GM19099 (cell line): Measurements from ENCODE around the gene RNF25.

Experiments used
- POLR2A ChIP-seq: IDR thresholded peaks from 3 replicates; pipeline ENCODE4 v1.6.1; 2011; ENCODE audit warnings: low read depth; ENCODE audit not compliant: insufficient read length; ENCODE audit errors: extremely low read depth

The RNF25 gene

GRCh38 chr2:218671654-218672566 lies at the start of gene RNF25, which contains the start of gene STK36:
RNF25 (minus strand) TSS chr2:218672002; CDS start chr2:218671970, 32 bp downstream.
STK36 (plus strand) TSS chr2:218672086; CDS start chr2:218672830, 744 bp downstream.
- TF ChIP-seq POLR2A, result peak; percentile 79

DNA sequence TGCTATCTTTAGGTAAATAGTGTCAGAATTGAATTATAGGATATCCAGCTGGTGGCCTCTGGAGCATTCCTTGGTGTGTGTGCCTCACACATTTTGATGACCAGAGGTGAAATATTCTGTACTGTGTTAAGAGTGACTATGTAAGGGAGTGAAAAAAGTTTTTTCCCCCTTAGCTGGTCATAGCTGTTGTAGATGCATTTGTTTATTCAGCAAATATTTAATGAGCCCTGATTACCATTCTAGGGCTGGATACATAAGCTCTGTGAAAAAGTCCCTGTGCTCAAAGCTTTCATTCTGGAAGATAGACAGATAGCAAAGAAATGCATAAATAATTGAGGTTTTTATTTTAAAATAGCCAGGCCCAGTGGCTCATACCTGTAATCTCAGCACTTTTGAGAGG lies 49.7 kb upstream of the RNF25 start:
- no peak for TF ChIP-seq POLR2A

DNA sequence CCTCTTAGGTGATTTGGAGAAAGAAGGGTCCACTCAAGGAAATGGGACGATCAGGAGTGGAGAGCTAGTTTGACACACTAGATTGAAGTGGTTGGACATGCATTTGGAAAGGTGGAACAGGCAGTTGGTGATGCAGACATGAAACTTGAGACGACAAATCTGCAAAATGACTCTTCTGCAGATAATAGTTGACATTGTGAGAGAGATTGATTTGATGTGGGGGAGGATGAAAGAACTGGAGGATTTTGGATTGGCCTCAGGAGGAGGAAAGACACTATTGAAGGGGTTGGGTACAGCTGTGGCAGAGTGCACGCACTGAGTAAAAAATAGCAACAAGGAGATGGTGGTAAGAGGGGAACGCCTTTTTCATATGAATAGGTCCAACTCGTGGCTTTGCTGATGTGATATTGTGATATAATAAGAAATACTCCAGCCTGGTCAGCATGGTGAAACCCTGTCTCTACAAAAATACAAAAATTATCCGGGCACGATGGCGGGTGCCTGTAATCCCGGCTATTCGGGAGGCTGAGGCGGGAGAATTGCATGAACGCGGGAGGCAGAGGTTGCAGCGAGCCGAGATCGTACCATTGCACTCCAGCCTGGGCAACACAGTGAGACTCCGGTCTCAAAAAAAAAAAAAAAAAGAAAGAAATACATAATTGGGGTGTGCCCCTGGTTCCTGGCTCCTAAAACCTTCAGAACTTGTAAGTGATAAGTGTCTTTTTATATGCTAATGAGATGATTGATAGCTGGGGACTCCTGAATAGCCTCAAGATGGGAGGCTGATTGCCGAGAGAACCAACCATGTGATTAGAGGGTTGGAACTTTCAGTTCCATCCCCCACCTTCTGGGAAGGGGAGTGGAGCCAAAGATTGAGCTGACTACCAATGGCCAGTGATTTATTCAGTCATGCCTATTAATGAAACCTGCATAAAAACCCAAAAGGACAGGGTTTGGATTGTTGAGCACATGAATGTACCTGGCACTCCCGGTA lies 48.5 kb upstream of the RNF25 start:
- no peak for TF ChIP-seq POLR2A

- TF ChIP-seq POLR2A, result no peak
These were observed 47.7 kb upstream of the RNF25 start for GRCh38 chr2:218719457-218719856.

- TF ChIP-seq POLR2A, result no peak
These were observed 46.3 kb upstream of the RNF25 start for GRCh38 chr2:218718058-218718457.

GRCh38 chr2:218717262-218717661 lies 45.5 kb upstream of the RNF25 start:
- no peak for TF ChIP-seq POLR2A

DNA sequence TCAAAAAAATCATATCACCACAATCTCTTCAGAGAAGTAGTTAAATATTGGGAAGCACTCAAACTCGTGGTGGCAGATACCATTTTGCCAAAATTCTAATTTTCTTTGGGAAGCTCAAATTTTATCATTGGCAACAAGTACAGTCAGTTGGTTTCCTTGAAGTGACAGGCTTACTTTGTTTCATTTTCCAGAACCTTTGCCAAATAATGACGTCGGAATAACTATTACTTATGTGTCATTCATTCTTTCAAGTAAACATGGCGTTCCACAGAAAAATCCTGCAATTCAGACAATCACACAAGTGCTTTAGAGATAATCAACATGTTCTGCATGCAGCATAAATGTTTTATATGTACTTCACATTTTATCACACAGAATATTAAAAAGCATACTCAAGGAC lies 44.3 kb upstream of the RNF25 start:
- TF ChIP-seq POLR2A, result no peak

- TF ChIP-seq POLR2A, result no peak
These were observed 42.1 kb upstream of the RNF25 start for GRCh38 chr2:218713922-218714321.

- no peak for TF ChIP-seq POLR2A
These were observed 39.7 kb upstream of the RNF25 start for GRCh38 chr2:218711550-218711929.

GRCh38 chr2:218710687-218711549 lies 39.1 kb upstream of the RNF25 start, which contains the start of gene TTLL4:
TTLL4 (plus strand) TSS chr2:218710835; CDS start chr2:218737677, 26,842 bp downstream.
- peak; percentile 59 for TF ChIP-seq POLR2A

GRCh38 chr2:218710334-218710686 lies 38.5 kb upstream of the RNF25 start:
- no peak for TF ChIP-seq POLR2A

DNA sequence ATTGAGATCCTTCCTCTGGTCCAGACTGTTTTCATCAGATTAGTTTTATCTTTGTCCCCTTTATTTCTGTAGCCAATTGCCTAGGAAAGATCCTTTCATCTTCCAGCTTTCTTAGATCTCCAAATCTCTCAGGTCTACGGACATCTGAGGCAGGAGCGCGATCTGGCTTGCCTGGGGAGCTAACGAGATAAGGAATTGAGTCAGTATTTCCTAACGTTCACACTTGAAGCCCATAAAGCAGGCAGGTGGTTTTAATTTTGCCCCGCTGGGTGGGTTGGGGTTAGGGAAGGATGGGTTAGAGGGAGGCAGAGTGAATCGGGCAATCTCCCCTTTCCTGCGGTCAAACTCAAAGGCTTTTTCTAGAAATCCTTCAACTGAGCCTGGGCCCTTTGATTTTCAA lies 38.1 kb upstream of the RNF25 start:
- TF ChIP-seq POLR2A, result no peak

GRCh38 chr2:218708086-218708485 lies 36.3 kb upstream of the RNF25 start:
- TF ChIP-seq POLR2A, result no peak

GRCh38 chr2:218703341-218703740 lies 31.5 kb upstream of the RNF25 start:
- TF ChIP-seq POLR2A, result no peak

DNA sequence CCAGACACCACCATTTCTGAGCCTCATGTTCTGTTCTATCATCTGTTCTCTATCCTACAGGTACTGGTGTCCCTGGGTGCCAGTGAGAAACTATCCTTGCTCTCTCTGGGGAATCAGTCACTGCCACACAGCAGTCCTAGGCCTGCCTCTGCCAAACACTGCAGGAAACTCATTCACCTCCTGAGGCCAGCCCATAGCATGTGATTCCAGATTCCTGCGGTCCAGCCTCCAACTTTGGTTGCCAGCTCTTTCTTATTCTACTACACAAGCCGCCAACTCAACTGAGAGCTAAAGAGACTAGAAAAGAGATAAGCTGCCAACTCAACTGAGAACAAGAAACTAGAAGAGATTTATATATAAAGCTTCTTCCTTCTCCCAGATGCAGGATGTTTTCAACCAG lies 30.0 kb upstream of the RNF25 start:
- no peak for TF ChIP-seq POLR2A

- TF ChIP-seq POLR2A, result no peak
These were observed 27.1 kb upstream of the RNF25 start for GRCh38 chr2:218698885-218699284.
